ENCODE measurements around the gene GRIK5. TPM values are rescaled to one million over a fixed set of nuclear protein-coding genes. Genes with fewer than 3 reads are reported as not detected.
"Not testable (repeated sequence)": the region's sequence is repeated elsewhere in the genome, so short reads cannot be mapped to it uniquely, and the experiment has no call there.

Gene GRIK5
- total RNA-seq, 5 donors from 2014 or later (not counting 1 experiment from before 2014, with no cell fraction given), result 0.26 to 1.5 (median 1.3) TPM

DNA sequence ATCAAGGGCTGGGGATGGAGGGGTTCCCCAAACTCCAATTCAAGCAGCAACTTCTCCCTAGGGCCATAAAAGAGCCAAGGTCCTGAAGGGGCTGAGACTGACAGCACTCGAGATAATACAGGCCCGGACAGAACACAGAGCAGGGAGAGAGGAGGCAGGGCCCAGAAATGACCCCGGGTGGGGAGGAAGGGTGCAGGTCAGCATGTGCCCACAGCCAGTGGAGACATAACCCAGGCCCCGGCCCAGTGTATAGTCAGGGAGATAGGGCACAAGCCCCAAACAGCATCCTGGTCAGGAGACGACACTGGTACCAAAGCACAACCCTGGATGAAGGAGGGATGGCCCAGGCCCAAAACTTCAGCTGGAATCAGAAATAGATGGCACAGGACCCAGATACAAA, 47.4 kb downstream of the GRIK5 start:
- H3K4me1 ChIP-seq (ENCODE audit: control insufficient read depth in 1 of 2, extremely low read depth in 1 of 2, insufficient read depth in 2 of 2, low read length in 2 of 2), result peaks cover 0 to 3% of the 10 kb centered on the region in 2 experiments
- ChIA-PET CTCF (no interaction called here), POLR2A (no interaction called here)
- Mint-ChIP-seq H3K9me3 (no peaks in the 10 kb centered on the region), H3K27me3 (peaks cover 11 to 21% of the 10 kb centered on the region in 2 donors), H3K4me1 (peaks cover 0 to 6% (median 0%) of the 10 kb centered on the region in 3 donors), H3K36me3 (no peaks in the 10 kb centered on the region), H3K4me3 (no peak overlapping the region), H3K27ac (no peak overlapping the region)
- ATAC-seq (replicated peaks in 1 of 4), result no peak
- H3K27ac ChIP-seq (ENCODE audit: low read length), result no peak overlapping the region
- DNase-seq, result no peak
- no peaks in the 10 kb centered on the region for H3K9me3 ChIP-seq
- H3K36me3 ChIP-seq (ENCODE audit: control insufficient read depth in 2 of 2, extremely low read depth in 1 of 2, insufficient read depth in 1 of 2, low read length in 1 of 2), result no peaks in the 10 kb centered on the region
- no peak overlapping the region for H3K4me3 ChIP-seq (ENCODE audit: control insufficient read depth in 1 of 2, extremely low read depth in 1 of 2, low read length in 1 of 2)
- H3K27me3 ChIP-seq (replicated peaks in 1 of 2; ENCODE audit: control insufficient read depth in 2 of 2, extremely low read depth in 1 of 2, insufficient read depth in 2 of 2, low read length in 1 of 2), result peaks cover 0 to 50% of the 10 kb centered on the region in 2 experiments
- 75% methylated on average over 5 of the region's 5 CpGs for WGBS (ENCODE audit: insufficient coverage)

DNA sequence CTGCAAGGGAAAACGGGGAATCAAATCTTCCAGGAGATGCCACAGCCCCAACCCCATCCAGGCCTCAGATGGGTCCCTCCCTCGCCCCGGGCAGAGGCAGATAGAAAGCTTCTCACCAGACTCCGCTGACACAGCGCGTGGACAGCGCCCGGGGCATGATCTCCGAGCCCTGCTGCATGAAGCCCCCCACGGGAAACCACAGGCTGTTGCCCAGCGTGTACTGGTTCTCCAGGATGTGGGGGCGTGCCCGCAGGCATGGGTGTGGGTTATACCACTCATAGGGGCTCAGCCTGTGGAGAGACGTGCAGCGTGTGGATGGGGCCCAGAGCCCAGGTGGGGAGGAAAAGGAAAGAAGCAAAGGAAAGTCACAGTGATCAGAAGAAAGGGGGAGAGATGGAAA, 48.8 kb downstream of the GRIK5 start:
- POLR2A ChIA-PET, result no interaction called here
- Histone ChIP-seq H3K27me3 (replicated peaks in 1 of 2; ENCODE audit: control insufficient read depth in 2 of 2, extremely low read depth in 1 of 2, insufficient read depth in 2 of 2, low read length in 1 of 2) (peaks cover 0 to 46% of the 10 kb centered on the region in 2 experiments), H3K4me1 (ENCODE audit: control insufficient read depth in 1 of 2, extremely low read depth in 1 of 2, insufficient read depth in 2 of 2, low read length in 2 of 2) (peaks cover 0 to 3% of the 10 kb centered on the region in 2 experiments), H3K27ac (ENCODE audit: low read length) (no peak overlapping the region), H3K9me3 (no peaks in the 10 kb centered on the region), H3K36me3 (ENCODE audit: control insufficient read depth in 2 of 2, extremely low read depth in 1 of 2, insufficient read depth in 1 of 2, low read length in 1 of 2) (no peaks in the 10 kb centered on the region), H3K4me3 (ENCODE audit: control insufficient read depth in 1 of 2, extremely low read depth in 1 of 2, low read length in 1 of 2) (no peak overlapping the region)
- CTCF ChIA-PET, result no interaction called here
- Mint-ChIP-seq H3K4me3 (no peak overlapping the region), H3K27me3 (peaks cover 5 to 23% of the 10 kb centered on the region in 2 donors), H3K4me1 (peaks cover 0 to 6% (median 0%) of the 10 kb centered on the region in 3 donors), H3K36me3 (no peaks in the 10 kb centered on the region), H3K27ac (no peak overlapping the region), H3K9me3 (no peaks in the 10 kb centered on the region)
- no peak for DNase-seq
- 25% methylated on average over 15 of the region's 15 CpGs for WGBS (ENCODE audit: insufficient coverage)
- ATAC-seq (replicated peaks in 1 of 4), result no peak

DNA sequence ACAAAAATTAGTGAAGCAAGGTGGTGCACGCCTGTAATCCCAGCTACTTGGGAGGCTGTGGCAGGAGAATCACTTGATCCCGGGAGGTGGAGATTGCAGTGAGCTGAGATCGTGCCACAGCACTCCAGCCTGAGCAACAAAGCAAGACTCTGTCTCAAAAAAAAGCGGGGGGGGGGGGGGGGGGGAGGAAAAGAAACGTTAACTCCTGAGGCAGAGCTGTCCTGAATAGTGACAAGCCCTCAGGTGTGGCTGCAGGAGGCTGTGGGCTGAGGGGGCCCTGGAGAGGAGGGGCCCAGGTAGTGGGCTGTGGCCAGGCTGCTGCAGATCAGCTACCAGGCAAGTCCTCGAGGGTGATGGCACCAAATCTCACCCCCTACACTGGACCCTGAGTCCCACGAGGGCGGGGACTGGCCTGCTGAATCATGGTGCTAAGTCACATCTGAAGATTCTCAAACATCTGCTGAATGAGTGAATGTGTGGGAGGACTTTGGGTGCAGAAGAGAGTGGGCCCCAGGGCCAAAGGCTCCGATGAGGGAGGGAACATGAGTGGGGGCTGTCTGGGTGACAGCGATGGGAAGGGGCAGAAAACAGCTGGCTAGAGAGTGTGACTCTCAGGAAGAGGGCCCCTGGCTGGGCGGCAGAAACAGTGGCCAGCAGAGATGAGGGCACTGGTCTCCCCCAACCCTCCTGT, 51.4 kb downstream of the GRIK5 start:
- ChIA-PET CTCF (interaction anchor here in 1 of 2 donors (0.6 kb wide), 1 partner anchor 47 kb away, joined by 3 read pairs; no protein-coding TSS in a partner anchor), POLR2A (no interaction called here)
- Mint-ChIP-seq H3K36me3 (no peaks in the 10 kb centered on the region), H3K4me3 (no peak overlapping the region), H3K27me3 (peaks cover 5 to 13% of the 10 kb centered on the region in 2 donors), H3K4me1 (peaks cover 0 to 6% (median 0%) of the 10 kb centered on the region in 3 donors), H3K27ac (no peak overlapping the region), H3K9me3 (no peaks in the 10 kb centered on the region)
- peaks cover 0 to 30% of the 10 kb centered on the region in 2 experiments for H3K27me3 ChIP-seq (replicated peaks in 1 of 2; ENCODE audit: control insufficient read depth in 2 of 2, extremely low read depth in 1 of 2, insufficient read depth in 2 of 2, low read length in 1 of 2)
- DNase-seq, result no peak
- peaks cover 0 to 3% of the 10 kb centered on the region in 2 experiments for H3K4me1 ChIP-seq (ENCODE audit: control insufficient read depth in 1 of 2, extremely low read depth in 1 of 2, insufficient read depth in 2 of 2, low read length in 2 of 2)
- no peaks in the 10 kb centered on the region for H3K36me3 ChIP-seq (ENCODE audit: control insufficient read depth in 2 of 2, extremely low read depth in 1 of 2, insufficient read depth in 1 of 2, low read length in 1 of 2)
- H3K4me3 ChIP-seq (ENCODE audit: control insufficient read depth in 1 of 2, extremely low read depth in 1 of 2, low read length in 1 of 2), result no peak overlapping the region
- ATAC-seq (replicated peaks in 1 of 4), result no peak
- 57% methylated on average over 5 of the region's 11 CpGs for WGBS (ENCODE audit: insufficient coverage)
- H3K27ac ChIP-seq (ENCODE audit: low read length), result no peak overlapping the region
- H3K9me3 ChIP-seq, result no peaks in the 10 kb centered on the region

DNA sequence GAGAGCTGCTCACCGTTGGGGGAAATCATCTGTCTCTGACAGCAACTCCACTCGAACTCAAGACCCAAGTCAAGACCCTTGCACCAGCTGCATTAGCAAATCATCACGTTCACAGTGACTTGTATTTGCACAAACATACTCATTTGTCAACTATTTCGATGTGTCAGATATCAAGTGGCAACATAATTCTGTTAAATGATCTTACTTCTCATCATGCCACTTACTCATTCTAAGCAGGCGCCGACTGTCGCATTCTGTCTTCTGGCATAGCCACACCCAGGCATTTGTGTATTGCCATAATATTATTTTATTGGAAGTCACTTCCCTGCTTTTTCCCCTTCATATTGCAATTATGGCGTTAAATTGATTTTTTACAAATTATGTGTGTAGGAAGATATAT, 53.0 kb downstream of the GRIK5 start:
- peaks cover 0 to 3% of the 10 kb centered on the region in 2 experiments for H3K4me1 ChIP-seq (ENCODE audit: control insufficient read depth in 1 of 2, extremely low read depth in 1 of 2, insufficient read depth in 2 of 2, low read length in 2 of 2)
- no peaks in the 10 kb centered on the region for H3K9me3 ChIP-seq
- peaks cover 5 to 11% of the 10 kb centered on the region in 2 donors for H3K27me3 Mint-ChIP-seq
- no peak for ATAC-seq (replicated peaks in 1 of 4)
- H3K27ac ChIP-seq (ENCODE audit: low read length), result no peak overlapping the region
- H3K4me1 Mint-ChIP-seq, result peaks cover 0 to 6% (median 0%) of the 10 kb centered on the region in 3 donors
- POLR2A ChIA-PET, result interaction anchor here in 1 of 2 donors (0.6 kb wide), 1 partner anchor 1811 kb away, joined by 3 read pairs; no protein-coding TSS in a partner anchor
- H3K9me3 Mint-ChIP-seq, result no peaks in the 10 kb centered on the region
- H3K36me3 Mint-ChIP-seq, result no peaks in the 10 kb centered on the region
- DNase-seq, result no peak
- CTCF ChIA-PET, result interaction anchor here in 1 of 2 donors (0.6 kb wide), 1 partner anchor 264 kb away, joined by 3 read pairs; no protein-coding TSS in a partner anchor
- no peak overlapping the region for H3K27ac Mint-ChIP-seq
- H3K27me3 ChIP-seq (replicated peaks in 1 of 2; ENCODE audit: control insufficient read depth in 2 of 2, extremely low read depth in 1 of 2, insufficient read depth in 2 of 2, low read length in 1 of 2), result peaks cover 0 to 20% of the 10 kb centered on the region in 2 experiments
- no peak overlapping the region for H3K4me3 ChIP-seq (ENCODE audit: control insufficient read depth in 1 of 2, extremely low read depth in 1 of 2, low read length in 1 of 2)
- WGBS (ENCODE audit: insufficient coverage), result 54% methylated on average over 3 of the region's 8 CpGs
- no peak overlapping the region for H3K4me3 Mint-ChIP-seq
- H3K36me3 ChIP-seq (ENCODE audit: control insufficient read depth in 2 of 2, extremely low read depth in 1 of 2, insufficient read depth in 1 of 2, low read length in 1 of 2), result no peaks in the 10 kb centered on the region

DNA sequence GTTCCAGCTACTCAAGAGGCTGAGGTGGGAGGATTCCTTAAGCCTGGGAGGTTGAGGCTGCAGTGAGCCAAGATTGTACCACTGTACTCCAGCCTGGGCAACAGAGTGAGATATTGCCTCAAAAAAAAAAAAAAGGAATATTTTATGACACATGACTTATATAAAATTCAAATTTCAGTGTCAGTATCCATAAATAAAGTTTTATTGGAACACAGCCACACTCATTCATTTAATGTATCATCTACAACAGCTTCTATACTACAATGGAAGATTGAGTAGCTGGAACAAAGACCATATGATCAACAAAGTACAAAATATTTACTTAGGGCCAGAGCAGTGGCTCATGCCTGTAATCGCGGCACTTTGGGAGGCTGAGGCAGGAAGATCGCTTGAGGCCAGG, 57.3 kb downstream of the GRIK5 start:
- H3K27me3 ChIP-seq (replicated peaks in 1 of 2; ENCODE audit: control insufficient read depth in 2 of 2, extremely low read depth in 1 of 2, insufficient read depth in 2 of 2, low read length in 1 of 2); ATAC-seq (replicated peaks in 1 of 4); POLR2A ChIA-PET; H3K36me3 Mint-ChIP-seq; H3K36me3 ChIP-seq (ENCODE audit: control insufficient read depth in 2 of 2, extremely low read depth in 1 of 2, insufficient read depth in 1 of 2, low read length in 1 of 2); H3K4me3 ChIP-seq (ENCODE audit: control insufficient read depth in 1 of 2, extremely low read depth in 1 of 2, low read length in 1 of 2); H3K9me3 ChIP-seq; H3K9me3 Mint-ChIP-seq; DNase-seq; CTCF ChIA-PET; H3K27ac ChIP-seq (ENCODE audit: low read length); H3K4me3 Mint-ChIP-seq; H3K27me3 Mint-ChIP-seq; H3K4me1 Mint-ChIP-seq; H3K4me1 ChIP-seq (ENCODE audit: control insufficient read depth in 1 of 2, extremely low read depth in 1 of 2, insufficient read depth in 2 of 2, low read length in 2 of 2); H3K27ac Mint-ChIP-seq: not testable (repeated sequence)
- no CpG with 5 or more reads among the region's 3 CpGs for WGBS (ENCODE audit: insufficient coverage)

DNA sequence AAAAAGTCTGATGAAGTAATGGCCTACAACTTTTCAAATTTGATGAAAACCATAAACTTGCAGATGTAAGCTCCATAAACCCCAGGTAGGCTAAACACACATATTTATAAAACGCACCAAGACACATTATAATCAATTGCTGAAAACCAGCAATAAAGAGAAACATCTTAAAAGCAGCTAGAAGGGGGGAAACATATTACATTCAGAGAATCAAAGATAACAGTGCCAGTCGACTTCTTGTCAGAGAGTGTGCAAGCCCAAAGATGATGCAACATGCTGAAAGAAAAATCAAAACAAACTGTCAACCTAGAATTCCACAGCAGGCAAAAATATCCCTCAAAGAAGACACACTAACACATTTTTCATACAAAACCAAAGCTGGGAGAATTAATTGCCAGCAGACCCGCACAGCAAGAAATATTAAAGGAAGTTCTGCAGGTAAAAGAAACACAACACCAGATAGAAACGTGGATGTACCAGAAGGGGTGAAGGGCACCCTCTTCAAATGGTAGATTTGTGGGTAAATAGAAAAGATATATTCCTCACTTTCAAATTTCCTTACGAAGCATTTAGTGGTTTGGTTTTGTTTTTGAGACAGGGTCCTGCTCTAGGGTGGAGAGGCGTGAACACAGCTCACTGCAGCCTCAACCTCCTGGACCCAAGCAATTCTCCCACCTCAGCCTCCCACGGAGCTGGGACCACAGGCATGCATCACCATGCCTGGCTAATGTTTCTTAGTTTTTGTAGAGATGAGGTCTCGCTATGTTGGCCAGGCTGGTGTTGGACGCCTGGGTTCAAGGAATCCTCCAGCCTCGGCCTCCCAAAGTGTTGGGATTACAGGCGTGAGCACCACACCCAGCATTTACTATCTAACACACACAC, 59.5 kb downstream of the GRIK5 start:
- H3K27ac Mint-ChIP-seq, result no peak overlapping the region
- ChIA-PET CTCF (no interaction called here), POLR2A (no interaction called here)
- H3K36me3 Mint-ChIP-seq, result no peaks in the 10 kb centered on the region
- no peaks in the 10 kb centered on the region for H3K9me3 Mint-ChIP-seq
- Histone ChIP-seq H3K4me1 (ENCODE audit: control insufficient read depth in 1 of 2, extremely low read depth in 1 of 2, insufficient read depth in 2 of 2, low read length in 2 of 2) (no peaks in the 10 kb centered on the region), H3K27me3 (replicated peaks in 1 of 2; ENCODE audit: control insufficient read depth in 2 of 2, extremely low read depth in 1 of 2, insufficient read depth in 2 of 2, low read length in 1 of 2) (peaks cover 0 to 12% of the 10 kb centered on the region in 2 experiments), H3K9me3 (no peaks in the 10 kb centered on the region), H3K27ac (ENCODE audit: low read length) (no peak overlapping the region), H3K4me3 (ENCODE audit: control insufficient read depth in 1 of 2, extremely low read depth in 1 of 2, low read length in 1 of 2) (no peak overlapping the region), H3K36me3 (ENCODE audit: control insufficient read depth in 2 of 2, extremely low read depth in 1 of 2, insufficient read depth in 1 of 2, low read length in 1 of 2) (no peaks in the 10 kb centered on the region)
- DNase-seq, result no peak
- peaks cover 3 to 9% of the 10 kb centered on the region in 2 donors for H3K27me3 Mint-ChIP-seq
- no CpG with 5 or more reads among the region's 11 CpGs for WGBS (ENCODE audit: insufficient coverage)
- H3K4me3 Mint-ChIP-seq, result no peak overlapping the region
- ATAC-seq (replicated peaks in 1 of 4), result no peak
- H3K4me1 Mint-ChIP-seq, result no peaks in the 10 kb centered on the region

All from T-cell (primary cell).